ENCODE results near the gene GIN1. TPM values are rescaled to one million over a fixed set of nuclear protein-coding genes. Genes with fewer than 3 reads are reported as not detected.

Gene GIN1
- total and polyA plus RNA-seq, 2 experiments from 2014 or later: 5.8 to 9.6 TPM

DNA sequence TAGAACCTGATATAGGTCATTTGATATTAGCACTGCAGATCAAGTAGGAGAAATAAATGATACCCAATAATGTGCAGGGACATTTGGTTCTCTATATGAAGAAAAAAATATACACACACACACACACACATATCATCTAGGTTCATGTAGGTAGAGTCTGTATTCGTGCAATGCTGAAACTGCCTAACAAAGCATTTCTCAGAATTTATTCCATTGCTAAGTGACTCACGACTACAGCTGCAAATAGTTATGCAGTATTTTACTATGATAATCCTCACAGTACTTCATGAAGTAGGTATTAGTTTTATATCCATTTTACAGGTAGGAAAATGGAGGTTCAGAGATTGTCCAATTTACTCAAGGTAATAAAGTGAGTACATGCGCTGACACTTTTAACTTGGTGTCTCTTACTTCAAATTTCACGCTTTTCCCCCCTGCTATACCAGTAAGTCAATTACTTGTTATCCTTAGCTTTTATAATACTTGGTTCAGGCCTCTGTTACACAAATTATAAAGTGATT is 2.4 kb downstream of the GIN1 start (continued):
- no peak for TF ChIP-seq NANOG (IDR thresholded peaks at IDR 0.05; ENCODE audit: borderline replicate concordance)
- TF ChIP-seq, protein P1, sequence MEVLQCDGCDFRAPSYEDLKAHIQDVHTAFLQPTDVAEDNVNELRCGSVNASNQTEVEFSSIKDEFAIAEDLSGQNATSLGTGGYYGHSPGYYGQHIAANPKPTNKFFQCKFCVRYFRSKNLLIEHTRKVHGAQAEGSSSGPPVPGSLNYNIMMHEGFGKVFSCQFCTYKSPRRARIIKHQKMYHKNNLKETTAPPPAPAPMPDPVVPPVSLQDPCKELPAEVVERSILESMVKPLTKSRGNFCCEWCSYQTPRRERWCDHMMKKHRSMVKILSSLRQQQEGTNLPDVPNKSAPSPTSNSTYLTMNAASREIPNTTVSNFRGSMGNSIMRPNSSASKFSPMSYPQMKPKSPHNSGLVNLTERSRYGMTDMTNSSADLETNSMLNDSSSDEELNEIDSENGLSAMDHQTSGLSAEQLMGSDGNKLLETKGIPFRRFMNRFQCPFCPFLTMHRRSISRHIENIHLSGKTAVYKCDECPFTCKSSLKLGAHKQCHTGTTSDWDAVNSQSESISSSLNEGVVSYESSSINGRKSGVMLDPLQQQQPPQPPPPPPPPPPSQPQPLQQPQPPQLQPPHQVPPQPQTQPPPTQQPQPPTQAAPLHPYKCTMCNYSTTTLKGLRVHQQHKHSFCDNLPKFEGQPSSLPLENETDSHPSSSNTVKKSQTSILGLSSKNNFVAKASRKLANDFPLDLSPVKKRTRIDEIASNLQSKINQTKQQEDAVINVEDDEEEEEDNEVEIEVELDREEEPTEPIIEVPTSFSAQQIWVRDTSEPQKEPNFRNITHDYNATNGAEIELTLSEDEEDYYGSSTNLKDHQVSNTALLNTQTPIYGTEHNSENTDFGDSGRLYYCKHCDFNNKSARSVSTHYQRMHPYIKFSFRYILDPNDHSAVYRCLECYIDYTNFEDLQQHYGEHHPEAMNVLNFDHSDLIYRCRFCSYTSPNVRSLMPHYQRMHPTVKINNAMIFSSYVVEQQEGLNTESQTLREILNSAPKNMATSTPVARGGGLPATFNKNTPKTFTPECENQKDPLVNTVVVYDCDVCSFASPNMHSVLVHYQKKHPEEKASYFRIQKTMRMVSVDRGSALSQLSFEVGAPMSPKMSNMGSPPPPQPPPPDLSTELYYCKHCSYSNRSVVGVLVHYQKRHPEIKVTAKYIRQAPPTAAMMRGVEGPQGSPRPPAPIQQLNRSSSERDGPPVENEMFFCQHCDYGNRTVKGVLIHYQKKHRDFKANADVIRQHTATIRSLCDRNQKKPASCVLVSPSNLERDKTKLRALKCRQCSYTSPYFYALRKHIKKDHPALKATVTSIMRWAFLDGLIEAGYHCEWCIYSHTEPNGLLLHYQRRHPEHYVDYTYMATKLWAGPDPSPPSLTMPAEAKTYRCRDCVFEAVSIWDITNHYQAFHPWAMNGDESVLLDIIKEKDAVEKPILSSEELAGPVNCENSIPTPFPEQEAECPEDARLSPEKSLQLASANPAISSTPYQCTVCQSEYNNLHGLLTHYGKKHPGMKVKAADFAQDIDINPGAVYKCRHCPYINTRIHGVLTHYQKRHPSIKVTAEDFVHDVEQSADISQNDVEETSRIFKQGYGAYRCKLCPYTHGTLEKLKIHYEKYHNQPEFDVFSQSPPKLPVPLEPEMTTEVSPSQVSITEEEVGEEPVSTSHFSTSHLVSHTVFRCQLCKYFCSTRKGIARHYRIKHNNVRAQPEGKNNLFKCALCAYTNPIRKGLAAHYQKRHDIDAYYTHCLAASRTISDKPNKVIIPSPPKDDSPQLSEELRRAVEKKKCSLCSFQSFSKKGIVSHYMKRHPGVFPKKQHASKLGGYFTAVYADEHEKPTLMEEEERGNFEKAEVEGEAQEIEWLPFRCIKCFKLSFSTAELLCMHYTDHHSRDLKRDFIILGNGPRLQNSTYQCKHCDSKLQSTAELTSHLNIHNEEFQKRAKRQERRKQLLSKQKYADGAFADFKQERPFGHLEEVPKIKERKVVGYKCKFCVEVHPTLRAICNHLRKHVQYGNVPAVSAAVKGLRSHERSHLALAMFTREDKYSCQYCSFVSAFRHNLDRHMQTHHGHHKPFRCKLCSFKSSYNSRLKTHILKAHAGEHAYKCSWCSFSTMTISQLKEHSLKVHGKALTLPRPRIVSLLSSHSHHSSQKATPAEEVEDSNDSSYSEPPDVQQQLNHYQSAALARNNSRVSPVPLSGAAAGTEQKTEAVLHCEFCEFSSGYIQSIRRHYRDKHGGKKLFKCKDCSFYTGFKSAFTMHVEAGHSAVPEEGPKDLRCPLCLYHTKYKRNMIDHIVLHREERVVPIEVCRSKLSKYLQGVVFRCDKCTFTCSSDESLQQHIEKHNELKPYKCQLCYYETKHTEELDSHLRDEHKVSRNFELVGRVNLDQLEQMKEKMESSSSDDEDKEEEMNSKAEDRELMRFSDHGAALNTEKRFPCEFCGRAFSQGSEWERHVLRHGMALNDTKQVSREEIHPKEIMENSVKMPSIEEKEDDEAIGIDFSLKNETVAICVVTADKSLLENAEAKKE (CRISPR knock-in tag; IDR thresholded peaks at IDR 0.05): no peak

DNA sequence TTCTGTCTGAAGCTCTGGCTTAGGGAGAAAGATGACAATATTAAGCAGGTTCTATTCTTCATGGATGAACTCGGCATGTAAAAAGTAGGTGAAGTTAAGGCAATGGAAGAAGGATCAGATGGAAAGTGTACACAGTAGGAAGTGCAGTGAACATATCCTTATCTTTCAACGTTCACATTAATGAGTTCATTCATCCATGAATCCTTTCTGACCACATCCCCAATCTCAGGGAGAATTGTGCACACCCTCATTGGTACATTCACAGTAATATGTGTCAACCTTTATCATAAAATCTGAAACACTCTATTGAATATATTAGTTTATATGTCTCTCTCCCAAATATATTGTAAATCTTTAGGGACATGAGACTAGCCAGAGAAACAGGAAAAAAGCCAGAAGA is 5.5 kb downstream of the GIN1 start:
- Histone ChIP-seq H3K79me2 (replicated peaks; ENCODE audit: insufficient read depth) (peaks cover 53% of the 10 kb centered on the region), H3K36me3 (ENCODE audit: insufficient read depth) (no peaks in the 10 kb centered on the region), H3K4me2 (no peak overlapping the region), H3K27ac (ENCODE audit: low read depth) (no peak overlapping the region), H3K4me3 (no peak overlapping the region), H3F3A (replicated peaks; ENCODE audit: low read depth) (no peaks in the 10 kb centered on the region), H3K9me2 (ENCODE audit: insufficient read depth) (no peaks in the 10 kb centered on the region), H4K20me1 (replicated peaks; ENCODE audit: insufficient read depth) (no peaks in the 10 kb centered on the region), H2AFZ (no peak overlapping the region), H3K4me1 (ENCODE audit: insufficient read depth) (peaks cover 15% of the 10 kb centered on the region), H3K27me3 (ENCODE audit: insufficient read depth) (no peaks in the 10 kb centered on the region)
- Mint-ChIP-seq H3K4me3 (no peak overlapping the region), H3K36me3 (ENCODE audit: low read depth) (0 out of 3 replicates have a peak, but pooled peaks cover 2% of the 10 kb centered on the region), H3K27me3 (ENCODE audit: insufficient read depth, low read depth, poor library complexity) (no peaks in the 10 kb centered on the region), H3K27ac (no peak overlapping the region), H3K9me3 (no peaks in the 10 kb centered on the region), H3K4me1 (peaks cover 20% of the 10 kb centered on the region)
- DNase-seq (ENCODE audit: low spot score): no peak
- TF ChIP-seq, protein P2, sequence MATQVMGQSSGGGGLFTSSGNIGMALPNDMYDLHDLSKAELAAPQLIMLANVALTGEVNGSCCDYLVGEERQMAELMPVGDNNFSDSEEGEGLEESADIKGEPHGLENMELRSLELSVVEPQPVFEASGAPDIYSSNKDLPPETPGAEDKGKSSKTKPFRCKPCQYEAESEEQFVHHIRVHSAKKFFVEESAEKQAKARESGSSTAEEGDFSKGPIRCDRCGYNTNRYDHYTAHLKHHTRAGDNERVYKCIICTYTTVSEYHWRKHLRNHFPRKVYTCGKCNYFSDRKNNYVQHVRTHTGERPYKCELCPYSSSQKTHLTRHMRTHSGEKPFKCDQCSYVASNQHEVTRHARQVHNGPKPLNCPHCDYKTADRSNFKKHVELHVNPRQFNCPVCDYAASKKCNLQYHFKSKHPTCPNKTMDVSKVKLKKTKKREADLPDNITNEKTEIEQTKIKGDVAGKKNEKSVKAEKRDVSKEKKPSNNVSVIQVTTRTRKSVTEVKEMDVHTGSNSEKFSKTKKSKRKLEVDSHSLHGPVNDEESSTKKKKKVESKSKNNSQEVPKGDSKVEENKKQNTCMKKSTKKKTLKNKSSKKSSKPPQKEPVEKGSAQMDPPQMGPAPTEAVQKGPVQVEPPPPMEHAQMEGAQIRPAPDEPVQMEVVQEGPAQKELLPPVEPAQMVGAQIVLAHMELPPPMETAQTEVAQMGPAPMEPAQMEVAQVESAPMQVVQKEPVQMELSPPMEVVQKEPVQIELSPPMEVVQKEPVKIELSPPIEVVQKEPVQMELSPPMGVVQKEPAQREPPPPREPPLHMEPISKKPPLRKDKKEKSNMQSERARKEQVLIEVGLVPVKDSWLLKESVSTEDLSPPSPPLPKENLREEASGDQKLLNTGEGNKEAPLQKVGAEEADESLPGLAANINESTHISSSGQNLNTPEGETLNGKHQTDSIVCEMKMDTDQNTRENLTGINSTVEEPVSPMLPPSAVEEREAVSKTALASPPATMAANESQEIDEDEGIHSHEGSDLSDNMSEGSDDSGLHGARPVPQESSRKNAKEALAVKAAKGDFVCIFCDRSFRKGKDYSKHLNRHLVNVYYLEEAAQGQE (IDR thresholded peaks at IDR 0.05; ENCODE audit: unreplicated experiment): no peak
- TF ChIP-seq POLR2AphosphoS5 (IDR thresholded peaks at IDR 0.05; ENCODE audit: low read depth): no peak
- TF ChIP-seq EZH2 (IDR thresholded peaks at IDR 0.05; ENCODE audit: low read depth, unreplicated experiment): no peak
- TF ChIP-seq EZH2phosphoT487 (IDR thresholded peaks at IDR 0.05; ENCODE audit: unreplicated experiment): no peak
- TF ChIP-seq ZNF331 (CRISPR knock-in tag; IDR thresholded peaks at IDR 0.05; ENCODE audit: low read depth): no peak
- no peak for TF ChIP-seq ZNF114 (CRISPR knock-in tag; IDR thresholded peaks at IDR 0.05)
- TF ChIP-seq, protein P3, sequence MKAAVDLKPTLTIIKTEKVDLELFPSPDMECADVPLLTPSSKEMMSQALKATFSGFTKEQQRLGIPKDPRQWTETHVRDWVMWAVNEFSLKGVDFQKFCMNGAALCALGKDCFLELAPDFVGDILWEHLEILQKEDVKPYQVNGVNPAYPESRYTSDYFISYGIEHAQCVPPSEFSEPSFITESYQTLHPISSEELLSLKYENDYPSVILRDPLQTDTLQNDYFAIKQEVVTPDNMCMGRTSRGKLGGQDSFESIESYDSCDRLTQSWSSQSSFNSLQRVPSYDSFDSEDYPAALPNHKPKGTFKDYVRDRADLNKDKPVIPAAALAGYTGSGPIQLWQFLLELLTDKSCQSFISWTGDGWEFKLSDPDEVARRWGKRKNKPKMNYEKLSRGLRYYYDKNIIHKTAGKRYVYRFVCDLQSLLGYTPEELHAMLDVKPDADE (IDR thresholded peaks at IDR 0.05): no peak
- ATAC-seq: no peak
